Natural killer cell (primary cell): ENCODE results near the gene PNCK. TPM values are rescaled to one million over a fixed set of nuclear protein-coding genes. Genes with fewer than 3 reads are reported as not detected.
"Not testable (repeated sequence)": the region's sequence is repeated elsewhere in the genome, so short reads cannot be mapped to it uniquely, and the experiment has no call there.

Source experiments
- ATAC-seq, 3 donors: fragments of 150-1000 bp in 2 of 3; fragments of 200-7000 bp in 1 of 3; cut with Tn5 transposase; 1 replicate in 1 of 3; 2 replicates in 2 of 3; pipeline ENCODE4 v1.10.0; 2021; ENCODE audit warnings: mild to moderate bottlenecking in 2 of 3, moderate library complexity in 2 of 3
- DNase-seq, 2 donors: peaks; one replicate each; pipeline versions ENCODE4 v3.0.0 to v3.0.0-alpha.2; 2013 to 2021; ENCODE audit warnings: mixed read lengths in 1 of 2
- H3K27ac ChIP-seq: one replicate; pipeline ENCODE4 v1.5.1; 2013; ENCODE audit warnings: mild to moderate bottlenecking, low read length
- H3K27me3 ChIP-seq: one replicate; pipeline ENCODE4 v1.6.1; 2013; ENCODE audit warnings: low read length; ENCODE audit not compliant: control insufficient read depth, insufficient read depth
- H3K36me3 ChIP-seq: one replicate; pipeline ENCODE4 v1.6.1; 2013; ENCODE audit warnings: low read length; ENCODE audit not compliant: control insufficient read depth, insufficient read depth
- H3K4me1 ChIP-seq: one replicate; pipeline ENCODE4 v1.6.1; 2013; ENCODE audit warnings: low read length; ENCODE audit not compliant: control insufficient read depth, insufficient read depth
- H3K4me3 ChIP-seq: one replicate; pipeline ENCODE4 v1.5.1; 2013; ENCODE audit warnings: low read length
- H3K9me3 ChIP-seq: one replicate; pipeline ENCODE4 v1.6.1; 2013; ENCODE audit warnings: low read length; ENCODE audit not compliant: control insufficient read depth, insufficient read depth
- H3K27ac Mint-ChIP-seq, 2 donors: one replicate each; pipeline ENCODE4 v1.8.0; 2022; ENCODE audit warnings: mild to moderate bottlenecking in 2 of 2, mixed read lengths in 2 of 2, moderate library complexity in 1 of 2
- H3K27me3 Mint-ChIP-seq, 2 donors: one replicate each; pipeline ENCODE4 v1.8.0; 2022; ENCODE audit warnings: low read depth in 2 of 2, mixed read lengths in 2 of 2
- H3K36me3 Mint-ChIP-seq: one replicate; pipeline ENCODE4 v1.8.0; 2022; ENCODE audit warnings: mixed read lengths
- H3K4me1 Mint-ChIP-seq, 2 donors: one replicate each; pipeline ENCODE4 v1.8.0; 2022; ENCODE audit warnings: mixed read lengths in 2 of 2
- H3K4me3 Mint-ChIP-seq: one replicate; pipeline ENCODE4 v1.8.0; 2022; ENCODE audit warnings: mild to moderate bottlenecking, moderate library complexity, mixed read lengths
- H3K9me3 Mint-ChIP-seq, 2 donors: one replicate each; pipeline ENCODE4 v1.8.0; 2022; ENCODE audit warnings: mixed read lengths in 2 of 2
- CTCF ChIP-seq: fragments of 200-600 bp; IDR thresholded peaks from one replicate; pipeline ENCODE4 v1.8.0; 2022; ENCODE audit warnings: antibody characterized with exemption
- WGBS: methylation state at CpG from one replicate; pipeline ENCODE4 v1.1.7; 2013; ENCODE audit warnings: missing lambda C conversion rate; ENCODE audit not compliant: insufficient coverage; 5-methylcytosine and 5-hydroxymethylcytosine counted together
- intact Hi-C: fragments of 100-400 bp; cut with micrococcal nuclease; formaldehyde crosslinking; loops from one replicate; pipeline ENCODE4 v1.14.2; 2022
- total RNA-seq, 4 donors: library from RNA; stranded (reverse); fragments of 120-200 nt in 1 of 4; gene quantifications; one replicate each; pipeline versions ENCODE4 v1.2.3 to v1.2.4, GENCODE V29; 2013 to 2022

The PNCK gene
- total RNA-seq, 3 donors from 2014 or later (not counting 1 experiment from before 2014, with no cell fraction given) = 0.66 to 1.1 (median 0.97) TPM

- intact Hi-C loops = no loop called here
- H3K27me3 ChIP-seq = no peaks in the 10 kb centered on the region
- TF ChIP-seq CTCF = no peak
- H3K36me3 ChIP-seq = peaks cover 27% of the 10 kb centered on the region
- DNase-seq = no peak
- ATAC-seq = no peak
- Mint-ChIP-seq H3K27me3 (no peaks in the 10 kb centered on the region), H3K9me3 (no peaks in the 10 kb centered on the region), H3K4me3 (no peak overlapping the region), H3K36me3 (no peaks in the 10 kb centered on the region), H3K4me1 (peaks cover 0 to 6% of the 10 kb centered on the region in 2 donors), H3K27ac (peak overlapping the region in 1 of 2 donors; percentile 38)
- no peak overlapping the region for H3K4me3 ChIP-seq
- WGBS = 86% methylated on average over 11 of the region's 15 CpGs
- no peaks in the 10 kb centered on the region for H3K4me1 ChIP-seq
- no peak overlapping the region for H3K27ac ChIP-seq
- no peaks in the 10 kb centered on the region for H3K9me3 ChIP-seq
These were observed 26.8 kb upstream of the PNCK start for GRCh38 chrX:153700376-153700945.

- intact Hi-C loops, H3K4me1 Mint-ChIP-seq, H3K27ac ChIP-seq, H3K36me3 Mint-ChIP-seq, H3K4me1 ChIP-seq, DNase-seq, H3K27ac Mint-ChIP-seq, H3K27me3 ChIP-seq, H3K27me3 Mint-ChIP-seq, H3K9me3 ChIP-seq, H3K4me3 Mint-ChIP-seq, H3K4me3 ChIP-seq, H3K9me3 Mint-ChIP-seq, ATAC-seq: not testable (repeated sequence)
- WGBS = 96% methylated on average over 18 of the region's 18 CpGs
- H3K36me3 ChIP-seq = peaks cover 27% of the 10 kb centered on the region
These were observed 26.3 kb upstream of the PNCK start for GRCh38 chrX:153699784-153700371.

GRCh38 chrX:153699210-153699783 is 25.7 kb upstream of the PNCK start:
- H3K4me3 Mint-ChIP-seq, DNase-seq, H3K4me1 Mint-ChIP-seq, ATAC-seq, H3K27ac Mint-ChIP-seq, H3K36me3 Mint-ChIP-seq, H3K27me3 ChIP-seq, H3K27ac ChIP-seq, H3K9me3 Mint-ChIP-seq, H3K4me1 ChIP-seq, H3K4me3 ChIP-seq, intact Hi-C loops, H3K9me3 ChIP-seq, H3K27me3 Mint-ChIP-seq: not testable (repeated sequence)
- peaks cover 24% of the 10 kb centered on the region for H3K36me3 ChIP-seq
- WGBS = 97% methylated on average over 10 of the region's 16 CpGs

- no peaks in the 10 kb centered on the region for H3K9me3 Mint-ChIP-seq
- Histone ChIP-seq H3K36me3 (peaks cover 17% of the 10 kb centered on the region), H3K4me1 (no peaks in the 10 kb centered on the region), H3K4me3 (no peak overlapping the region), H3K9me3 (no peaks in the 10 kb centered on the region), H3K27ac (no peak overlapping the region), H3K27me3 (no peaks in the 10 kb centered on the region)
- H3K36me3 Mint-ChIP-seq = no peaks in the 10 kb centered on the region
- ATAC-seq = no peak
- intact Hi-C loops = no loop called here
- no peaks in the 10 kb centered on the region for H3K27me3 Mint-ChIP-seq
- no peak for DNase-seq
- H3K4me1 Mint-ChIP-seq = peaks cover 0 to 6% of the 10 kb centered on the region in 2 donors
- TF ChIP-seq CTCF = no peak
- no peak overlapping the region for H3K27ac Mint-ChIP-seq
- 96% methylated on average over 10 of the region's 16 CpGs for whole genome bisulfite sequencing
- H3K4me3 Mint-ChIP-seq = no peak overlapping the region
These were observed 24.6 kb upstream of the PNCK start for GRCh38 chrX:153697924-153698865.

DNA sequence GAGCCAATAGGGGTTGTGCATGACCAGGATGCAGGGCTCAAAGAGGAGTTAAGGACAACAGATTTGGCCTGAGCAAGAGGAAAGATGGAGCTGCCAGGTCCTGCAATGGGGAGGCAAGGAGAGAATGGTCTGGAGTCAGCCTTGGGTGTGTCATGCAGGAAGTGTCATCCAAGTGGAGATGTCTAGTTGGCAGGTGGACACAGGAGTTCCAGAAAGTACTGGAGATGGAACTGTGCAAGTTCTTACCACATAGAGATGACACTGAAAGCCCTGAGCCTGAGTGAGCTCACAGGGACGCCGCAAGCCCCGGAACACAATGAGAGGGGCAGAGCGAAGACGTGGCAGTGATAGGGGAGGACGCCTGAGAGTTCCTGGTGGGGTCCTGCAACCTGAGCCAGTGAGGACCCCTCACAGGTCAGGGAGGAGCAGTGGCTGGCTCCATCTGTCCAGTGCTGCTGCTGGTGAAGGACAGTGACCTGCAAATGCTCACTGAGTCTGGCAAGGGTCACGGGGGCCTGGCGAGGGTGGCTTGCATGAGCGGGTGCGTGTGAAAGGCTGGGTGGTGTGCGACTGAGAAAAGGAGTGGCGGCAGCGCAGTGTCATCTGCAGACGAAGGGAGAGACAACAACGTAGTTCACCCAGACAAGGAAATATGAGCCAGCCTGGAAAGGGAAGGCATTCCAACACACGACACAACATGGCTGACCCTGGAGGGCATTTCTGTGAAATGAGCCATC is 23.5 kb upstream of the PNCK start:
- H3K9me3 ChIP-seq, H3K4me3 ChIP-seq, H3K36me3 Mint-ChIP-seq, ATAC-seq, H3K4me1 Mint-ChIP-seq, intact Hi-C loops, H3K27me3 ChIP-seq, H3K27me3 Mint-ChIP-seq, H3K4me1 ChIP-seq, H3K27ac ChIP-seq, DNase-seq, H3K27ac Mint-ChIP-seq, H3K4me3 Mint-ChIP-seq, H3K9me3 Mint-ChIP-seq: not testable (repeated sequence)
- H3K36me3 ChIP-seq = peaks cover 10% of the 10 kb centered on the region
- WGBS = 96% methylated on average over 15 of the region's 16 CpGs

GRCh38 chrX:153696538-153696937 is 22.9 kb upstream of the PNCK start:
- H3K9me3 ChIP-seq, H3K4me3 Mint-ChIP-seq, H3K36me3 ChIP-seq, H3K36me3 Mint-ChIP-seq, H3K27me3 Mint-ChIP-seq, H3K27me3 ChIP-seq, H3K27ac Mint-ChIP-seq, DNase-seq, H3K4me1 ChIP-seq, H3K4me3 ChIP-seq, H3K4me1 Mint-ChIP-seq, intact Hi-C loops, H3K9me3 Mint-ChIP-seq, ATAC-seq, H3K27ac ChIP-seq: not testable (repeated sequence)
- 96% methylated on average over 8 of the region's 10 CpGs for WGBS
